HepG2 (cell line): Measurements from ENCODE around the gene ELL. TPM values are rescaled to one million over a fixed set of nuclear protein-coding genes. Genes with fewer than 3 reads are reported as not detected.
A peak's percentile ranks its signal among the peaks of the same experiment; 100 is the strongest.

Source experiments
- HHEX ChIP-seq: IDR thresholded peaks from 2 replicates; pipeline ENCODE4 v1.6.1; 2016; ENCODE audit warnings: control low read depth
- JUND ChIP-seq: sonication (generic); formaldehyde crosslinking; IDR thresholded peaks from 2 replicates; pipeline ENCODE4 v1.8.0; 2022; ENCODE audit warnings: mild to moderate bottlenecking, missing genetic modification reagents
- NR1H2 ChIP-seq: sonication (generic); formaldehyde crosslinking; IDR thresholded peaks from 2 replicates; pipeline ENCODE4 v1.8.1; 2022; ENCODE audit warnings: low read depth, missing genetic modification reagents, borderline replicate concordance
- ZNF614 ChIP-seq: IDR thresholded peaks from 2 replicates; pipeline ENCODE4 v1.6.1; 2018; ENCODE audit warnings: missing biosample characterization, missing genetic modification reagents, inconsistent platforms, borderline replicate concordance
- ZNF891 ChIP-seq: sonication (generic); formaldehyde crosslinking; IDR thresholded peaks from 2 replicates; pipeline ENCODE4 v1.5.0; 2020; ENCODE audit warnings: mild to moderate bottlenecking, missing genetic modification reagents
- ZSCAN22 ChIP-seq: sonication (generic); formaldehyde crosslinking; IDR thresholded peaks from 2 replicates; pipeline ENCODE4 v1.4.0; 2020; ENCODE audit warnings: mild to moderate bottlenecking, missing genetic modification reagents
- polyA plus RNA-seq, 8 experiments: library from polyadenylated mRNA; depleted of rRNA in 3 of 8; stranded (reverse) in 7 of 8; unstranded in 1 of 8; fragments of >200 nt; fragmentation: Illumina TruSeq in 4 of 8; extraction: Trizol in 4 of 8; gene quantifications; 2 replicates each; pipeline versions ENCODE4 v1.2.1 to v1.2.3, GENCODE V29; 2011 to 2016; ENCODE audit warnings: low read depth in 4 of 8, missing spikeins in 1 of 8, mixed read lengths in 1 of 8; ENCODE audit not compliant: insufficient read depth in 1 of 8
- total RNA-seq, 5 experiments: library from RNA; depleted of rRNA; stranded (reverse); fragments of >200 nt; fragmentation: Illumina TruSeq; extraction: Trizol; gene quantifications; 2 replicates each; pipeline ENCODE4 v1.2.3, GENCODE V29; 2016; ENCODE audit warnings: low read depth in 1 of 5
- TF ChIP-seq, protein P1 (sequence below): sonication (generic); formaldehyde crosslinking; IDR thresholded peaks from 2 replicates; pipeline ENCODE4 v1.8.0; 2022; ENCODE audit warnings: mild to moderate bottlenecking, missing genetic modification reagents, borderline replicate concordance
- TF ChIP-seq, protein P2 (sequence below): sonication (generic); formaldehyde crosslinking; IDR thresholded peaks from 2 replicates; pipeline ENCODE4 v1.5.0; 2020; ENCODE audit warnings: mild to moderate bottlenecking, missing genetic modification reagents, borderline replicate concordance
- TF ChIP-seq, protein P3 (sequence below): sonication (generic); formaldehyde crosslinking; IDR thresholded peaks from 2 replicates; pipeline ENCODE4 v1.4.0; 2020; ENCODE audit warnings: missing genetic modification reagents, borderline replicate concordance
- TF ChIP-seq, protein P4 (sequence below): sonication (generic); formaldehyde crosslinking; IDR thresholded peaks from 2 replicates; pipeline ENCODE4 v1.8.0; 2022; ENCODE audit warnings: mild to moderate bottlenecking, missing genetic modification reagents; ENCODE audit not compliant: insufficient replicate concordance

ELL gene
- total and polyA plus RNA-seq, 2 of the 13 experiments (the other 11 are each of a cell fraction or from before 2014, with no cell fraction given): 3.7 to 5.4 TPM

DNA sequence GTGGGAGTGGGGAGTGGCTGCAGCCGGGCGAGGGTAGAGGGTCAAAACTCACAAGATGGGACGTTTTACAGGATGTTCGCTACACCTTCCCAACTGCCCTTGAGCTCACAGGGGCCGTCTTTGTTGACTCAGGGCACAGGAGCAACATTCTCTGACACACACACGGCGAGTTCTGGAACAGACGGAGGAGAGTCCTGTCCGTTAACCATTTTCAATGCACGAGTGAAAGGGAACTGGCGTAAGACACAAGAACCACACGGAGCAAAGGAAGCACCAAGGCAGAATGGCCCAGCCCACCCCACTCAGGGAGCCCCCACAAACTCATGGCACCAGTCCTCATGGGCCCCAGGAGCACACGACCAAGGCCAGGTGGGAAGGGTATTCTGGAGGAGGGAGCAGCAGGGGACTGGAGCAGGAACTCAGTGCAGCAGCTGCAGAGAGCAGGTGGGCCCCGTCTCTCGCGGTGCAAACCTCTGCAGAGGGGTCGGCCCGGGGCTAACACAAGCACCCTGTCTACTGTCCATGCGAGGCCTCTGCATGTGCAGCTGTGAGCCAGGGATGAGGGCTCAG lies 46.0 kb downstream of the ELL start (continued):
- no peak for TF ChIP-seq NR1H2 (CRISPR knock-in tag)
- no peak for TF ChIP-seq ZSCAN22 (CRISPR knock-in tag)
- peak; percentile 77; the same call in 1 of the 2 replicates for TF ChIP-seq ZNF614 (CRISPR knock-in tag)
- TF ChIP-seq, protein P1, sequence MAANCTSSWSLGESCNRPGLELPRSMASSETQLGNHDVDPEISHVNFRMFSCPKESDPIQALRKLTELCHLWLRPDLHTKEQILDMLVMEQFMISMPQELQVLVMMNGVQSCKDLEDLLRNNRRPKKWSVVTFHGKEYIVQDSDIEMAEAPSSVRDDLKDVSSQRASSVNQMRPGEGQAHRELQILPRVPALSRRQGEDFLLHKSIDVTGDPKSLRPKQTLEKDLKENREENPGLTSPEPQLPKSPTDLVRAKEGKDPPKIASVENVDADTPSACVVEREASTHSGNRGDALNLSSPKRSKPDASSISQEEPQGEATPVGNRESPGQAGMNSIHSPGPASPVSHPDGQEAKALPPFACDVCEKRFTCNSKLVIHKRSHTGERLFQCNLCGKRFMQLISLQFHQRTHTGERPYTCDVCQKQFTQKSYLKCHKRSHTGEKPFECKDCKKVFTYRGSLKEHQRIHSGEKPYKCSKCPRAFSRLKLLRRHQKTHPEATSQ (CRISPR knock-in tag): no peak
- TF ChIP-seq, protein P2, sequence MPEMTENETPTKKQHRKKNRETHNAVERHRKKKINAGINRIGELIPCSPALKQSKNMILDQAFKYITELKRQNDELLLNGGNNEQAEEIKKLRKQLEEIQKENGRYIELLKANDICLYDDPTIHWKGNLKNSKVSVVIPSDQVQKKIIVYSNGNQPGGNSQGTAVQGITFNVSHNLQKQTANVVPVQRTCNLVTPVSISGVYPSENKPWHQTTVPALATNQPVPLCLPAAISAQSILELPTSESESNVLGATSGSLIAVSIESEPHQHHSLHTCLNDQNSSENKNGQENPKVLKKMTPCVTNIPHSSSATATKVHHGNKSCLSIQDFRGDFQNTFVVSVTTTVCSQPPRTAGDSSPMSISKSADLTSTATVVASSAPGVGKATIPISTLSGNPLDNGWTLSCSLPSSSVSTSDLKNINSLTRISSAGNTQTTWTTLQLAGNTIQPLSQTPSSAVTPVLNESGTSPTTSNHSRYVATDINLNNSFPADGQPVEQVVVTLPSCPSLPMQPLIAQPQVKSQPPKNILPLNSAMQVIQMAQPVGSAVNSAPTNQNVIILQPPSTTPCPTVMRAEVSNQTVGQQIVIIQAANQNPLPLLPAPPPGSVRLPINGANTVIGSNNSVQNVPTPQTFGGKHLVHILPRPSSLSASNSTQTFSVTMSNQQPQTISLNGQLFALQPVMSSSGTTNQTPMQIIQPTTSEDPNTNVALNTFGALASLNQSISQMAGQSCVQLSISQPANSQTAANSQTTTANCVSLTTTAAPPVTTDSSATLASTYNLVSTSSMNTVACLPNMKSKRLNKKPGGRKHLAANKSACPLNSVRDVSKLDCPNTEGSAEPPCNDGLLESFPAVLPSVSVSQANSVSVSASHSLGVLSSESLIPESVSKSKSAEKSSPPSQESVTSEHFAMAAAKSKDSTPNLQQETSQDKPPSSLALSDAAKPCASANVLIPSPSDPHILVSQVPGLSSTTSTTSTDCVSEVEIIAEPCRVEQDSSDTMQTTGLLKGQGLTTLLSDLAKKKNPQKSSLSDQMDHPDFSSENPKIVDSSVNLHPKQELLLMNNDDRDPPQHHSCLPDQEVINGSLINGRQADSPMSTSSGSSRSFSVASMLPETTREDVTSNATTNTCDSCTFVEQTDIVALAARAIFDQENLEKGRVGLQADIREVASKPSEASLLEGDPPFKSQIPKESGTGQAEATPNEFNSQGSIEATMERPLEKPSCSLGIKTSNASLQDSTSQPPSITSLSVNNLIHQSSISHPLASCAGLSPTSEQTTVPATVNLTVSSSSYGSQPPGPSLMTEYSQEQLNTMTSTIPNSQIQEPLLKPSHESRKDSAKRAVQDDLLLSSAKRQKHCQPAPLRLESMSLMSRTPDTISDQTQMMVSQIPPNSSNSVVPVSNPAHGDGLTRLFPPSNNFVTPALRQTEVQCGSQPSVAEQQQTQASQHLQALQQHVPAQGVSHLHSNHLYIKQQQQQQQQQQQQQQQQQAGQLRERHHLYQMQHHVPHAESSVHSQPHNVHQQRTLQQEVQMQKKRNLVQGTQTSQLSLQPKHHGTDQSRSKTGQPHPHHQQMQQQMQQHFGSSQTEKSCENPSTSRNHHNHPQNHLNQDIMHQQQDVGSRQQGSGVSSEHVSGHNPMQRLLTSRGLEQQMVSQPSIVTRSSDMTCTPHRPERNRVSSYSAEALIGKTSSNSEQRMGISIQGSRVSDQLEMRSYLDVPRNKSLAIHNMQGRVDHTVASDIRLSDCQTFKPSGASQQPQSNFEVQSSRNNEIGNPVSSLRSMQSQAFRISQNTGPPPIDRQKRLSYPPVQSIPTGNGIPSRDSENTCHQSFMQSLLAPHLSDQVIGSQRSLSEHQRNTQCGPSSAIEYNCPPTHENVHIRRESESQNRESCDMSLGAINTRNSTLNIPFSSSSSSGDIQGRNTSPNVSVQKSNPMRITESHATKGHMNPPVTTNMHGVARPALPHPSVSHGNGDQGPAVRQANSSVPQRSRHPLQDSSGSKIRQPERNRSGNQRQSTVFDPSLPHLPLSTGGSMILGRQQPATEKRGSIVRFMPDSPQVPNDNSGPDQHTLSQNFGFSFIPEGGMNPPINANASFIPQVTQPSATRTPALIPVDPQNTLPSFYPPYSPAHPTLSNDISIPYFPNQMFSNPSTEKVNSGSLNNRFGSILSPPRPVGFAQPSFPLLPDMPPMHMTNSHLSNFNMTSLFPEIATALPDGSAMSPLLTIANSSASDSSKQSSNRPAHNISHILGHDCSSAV (CRISPR knock-in tag): no peak
- TF ChIP-seq, protein P3, sequence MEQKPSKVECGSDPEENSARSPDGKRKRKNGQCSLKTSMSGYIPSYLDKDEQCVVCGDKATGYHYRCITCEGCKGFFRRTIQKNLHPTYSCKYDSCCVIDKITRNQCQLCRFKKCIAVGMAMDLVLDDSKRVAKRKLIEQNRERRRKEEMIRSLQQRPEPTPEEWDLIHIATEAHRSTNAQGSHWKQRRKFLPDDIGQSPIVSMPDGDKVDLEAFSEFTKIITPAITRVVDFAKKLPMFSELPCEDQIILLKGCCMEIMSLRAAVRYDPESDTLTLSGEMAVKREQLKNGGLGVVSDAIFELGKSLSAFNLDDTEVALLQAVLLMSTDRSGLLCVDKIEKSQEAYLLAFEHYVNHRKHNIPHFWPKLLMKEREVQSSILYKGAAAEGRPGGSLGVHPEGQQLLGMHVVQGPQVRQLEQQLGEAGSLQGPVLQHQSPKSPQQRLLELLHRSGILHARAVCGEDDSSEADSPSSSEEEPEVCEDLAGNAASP (CRISPR knock-in tag): peak; percentile 56
- TF ChIP-seq, protein P4, sequence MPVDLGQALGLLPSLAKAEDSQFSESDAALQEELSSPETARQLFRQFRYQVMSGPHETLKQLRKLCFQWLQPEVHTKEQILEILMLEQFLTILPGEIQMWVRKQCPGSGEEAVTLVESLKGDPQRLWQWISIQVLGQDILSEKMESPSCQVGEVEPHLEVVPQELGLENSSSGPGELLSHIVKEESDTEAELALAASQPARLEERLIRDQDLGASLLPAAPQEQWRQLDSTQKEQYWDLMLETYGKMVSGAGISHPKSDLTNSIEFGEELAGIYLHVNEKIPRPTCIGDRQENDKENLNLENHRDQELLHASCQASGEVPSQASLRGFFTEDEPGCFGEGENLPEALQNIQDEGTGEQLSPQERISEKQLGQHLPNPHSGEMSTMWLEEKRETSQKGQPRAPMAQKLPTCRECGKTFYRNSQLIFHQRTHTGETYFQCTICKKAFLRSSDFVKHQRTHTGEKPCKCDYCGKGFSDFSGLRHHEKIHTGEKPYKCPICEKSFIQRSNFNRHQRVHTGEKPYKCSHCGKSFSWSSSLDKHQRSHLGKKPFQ (CRISPR knock-in tag): peak; percentile 31
- TF ChIP-seq ZNF891 (CRISPR knock-in tag): peak; percentile 57; the same call in 1 of the 2 replicates
- no peak for TF ChIP-seq HHEX (CRISPR knock-in tag)
- TF ChIP-seq JUND: peak; percentile 39; the same call in 1 of the 2 replicates
- TF ChIP-seq, all 625 proteins: peak for 135
